Inferior parietal cortex (tissue), 1 donor: ENCODE results near the gene KCTD20.

Source experiments
- DNase-seq: peaks from one replicate; pipeline ENCODE4 v3.0.0-alpha.2; 2016; ENCODE audit errors: extremely low spot score

The KCTD20 gene

DNA sequence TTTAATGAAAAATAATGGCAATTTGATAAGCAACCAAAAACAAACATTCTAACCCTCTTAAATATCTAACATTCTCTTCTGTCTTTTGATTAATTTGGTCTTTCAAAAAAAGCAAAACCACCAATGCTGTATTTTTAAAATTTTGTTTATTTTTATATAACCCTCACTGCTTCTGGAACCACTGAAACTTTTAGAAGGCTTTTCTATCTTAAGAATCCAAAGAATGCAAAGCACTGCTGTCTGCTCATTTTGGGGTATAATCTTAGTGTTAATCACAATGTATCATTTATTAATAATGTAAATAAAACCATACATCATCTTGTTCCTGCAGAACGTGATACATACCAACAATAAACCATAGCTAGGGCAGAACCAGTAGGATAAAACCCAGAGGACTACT is 90.5 kb downstream of the KCTD20 start:
- no peak for DNase-seq

- no peak for DNase-seq
Measured at GRCh38 chr6:36536873-36537547, 94.2 kb downstream of the KCTD20 start.

DNA sequence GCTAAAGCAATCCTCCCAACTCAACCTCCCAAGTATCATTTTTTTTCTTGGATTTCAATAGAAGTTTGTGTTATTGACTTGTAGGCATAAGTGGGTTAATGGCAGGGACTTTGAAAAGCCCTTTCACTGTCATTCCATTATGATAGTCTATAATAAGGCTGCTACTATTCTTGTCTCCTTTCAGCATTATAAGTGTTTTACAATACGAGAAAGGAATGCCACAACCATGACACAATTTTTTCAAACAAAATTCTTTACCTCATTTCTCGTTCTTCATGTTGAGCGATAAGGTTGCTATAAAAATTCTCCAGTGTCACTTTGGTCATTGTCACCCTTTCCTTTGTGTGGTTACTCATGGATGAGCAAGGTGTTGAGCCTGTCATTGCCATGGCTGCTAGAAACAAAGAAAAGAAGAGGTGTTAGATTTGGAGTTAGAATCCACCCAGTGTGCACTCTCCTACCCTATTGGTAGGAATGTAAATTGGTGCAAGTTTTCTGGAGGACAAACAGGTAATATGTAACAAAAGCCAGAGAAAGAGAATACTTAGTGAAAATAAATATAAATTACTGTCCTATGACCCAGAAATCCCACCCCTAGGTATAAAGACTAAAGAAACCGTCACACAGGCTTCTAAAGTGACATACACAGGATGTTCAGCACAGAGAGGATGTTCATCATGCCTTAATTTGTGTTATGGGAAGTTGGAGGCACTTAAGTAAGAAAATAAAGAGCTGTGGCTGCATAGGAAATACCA is 97.2 kb downstream of the KCTD20 start:
- no peak for DNase-seq
